ENCODE results near the gene FCHSD2. TPM values are rescaled to one million over a fixed set of nuclear protein-coding genes. Genes with fewer than 3 reads are reported as not detected.

The FCHSD2 gene
- total and polyA plus RNA-seq, 9 of the 15 experiments (the other 6 are each of a cell fraction or from before 2014, with no cell fraction given), result 1.8 to 14.7 (median 6.4) TPM

- TF ChIP-seq ZBTB2 (IDR thresholded peaks at IDR 0.05) (peak; percentile 92), FOXJ2 (tag; IDR thresholded peaks at IDR 0.05) (peak; percentile 90), ADNP (tag; IDR thresholded peaks at IDR 0.05) (peak; percentile 52; the same call in 1 of the 2 replicates), CREB1 (IDR thresholded peaks at IDR 0.05) (peak; percentile 27; the same call in 1 of the 2 replicates), CREB1 (CRISPR knock-in tag; IDR thresholded peaks at IDR 0.05) (peak; percentile 75; the same call in 1 of the 2 replicates), SRSF7 (optimal IDR thresholded peaks at IDR 0.05; ENCODE audit: low read depth, low read length) (no peak), MEIS2 (IDR thresholded peaks at IDR 0.05; ENCODE audit: partially characterized antibody) (peak; percentile 89), ZNF197 (CRISPR knock-in tag; IDR thresholded peaks at IDR 0.05; ENCODE audit: low read depth) (peak; percentile 66; the same call in 1 of the 2 replicates), TAF9B (IDR thresholded peaks at IDR 0.05; ENCODE audit: partially characterized antibody) (peak; percentile 52), ELF2 (CRISPR knock-in tag; IDR thresholded peaks at IDR 0.05) (no peak), HLTF (IDR thresholded peaks at IDR 0.05) (no peak; the same call in 1 of the 2 replicates), NR1H2 (CRISPR knock-in tag; IDR thresholded peaks at IDR 0.05) (no peak), ZBTB17 (CRISPR knock-in tag; IDR thresholded peaks at IDR 0.05) (peak; percentile 68; the same call in 1 of the 2 replicates), ZNF143 (CRISPR knock-in tag; IDR thresholded peaks at IDR 0.05) (peak; percentile 91), POLR3G (IDR thresholded peaks at IDR 0.05; ENCODE audit: extremely low read depth, insufficient read length, insufficient replicate concordance) (no peak), MTA3 (IDR thresholded peaks at IDR 0.05; ENCODE audit: borderline replicate concordance) (peak; percentile 60; the same call in 1 of the 2 replicates), NR2F6 (CRISPR knock-in tag; IDR thresholded peaks at IDR 0.05) (no peak), TEAD4 (IDR thresholded peaks at IDR 0.05; ENCODE audit: low read length) (peak; percentile 69), TEAD4 (CRISPR knock-in tag; IDR thresholded peaks at IDR 0.05; ENCODE audit: borderline replicate concordance) (no peak), PHF20 (IDR thresholded peaks at IDR 0.05; ENCODE audit: partially characterized antibody) (peak; percentile 65), TARDBP (IDR thresholded peaks at IDR 0.05) (peak; percentile 67; the same call in 1 of the 2 replicates), SMARCA4 (IDR thresholded peaks at IDR 0.05) (peak; percentile 57; the same call in 1 of the 2 replicates), CLOCK (CRISPR knock-in tag; IDR thresholded peaks at IDR 0.05; ENCODE audit: borderline replicate concordance) (no peak), YBX1 (IDR thresholded peaks at IDR 0.05) (no peak), KDM5B (IDR thresholded peaks at IDR 0.05; ENCODE audit: insufficient replicate concordance, low read depth, low read length) (peak; percentile 61), ETV1 (tag; conservative IDR thresholded peaks at IDR 0.05; ENCODE audit: low read depth) (peak; percentile 69), MIER1 (IDR thresholded peaks at IDR 0.05; ENCODE audit: low read depth) (no peak)
Observed at GRCh38 chr11:72793425-72794367, 348.4 kb downstream of the FCHSD2 start, which contains the start of gene STARD10 (continued).

All from K562 (cell line).